Astrocyte (in vitro differentiated cells and primary cell): ENCODE measurements around the gene DUS1L. TPM values are rescaled to one million over a fixed set of nuclear protein-coding genes. Genes with fewer than 3 reads are reported as not detected.

Experiments
- DNase-seq: peaks from one replicate; pipeline ENCODE4 v3.0.0-alpha.2; 2010; ENCODE audit warnings: low read depth
- FAIRE-seq: peaks from 2 replicates; lab custom pipeline; 2011; peaks lifted over from hg19 to GRCh38; lab: Jason Lieb, UNC
- H2AFZ ChIP-seq: 2 replicates; pipeline ENCODE4 v1.6.0; 2012; ENCODE audit warnings: low read depth, low read length, inconsistent platforms
- H3K27ac ChIP-seq: 2 replicates; pipeline ENCODE4 v1.5.1; 2011; ENCODE audit warnings: low read depth, low read length, inconsistent platforms
- H3K27me3 ChIP-seq: 2 replicates; pipeline ENCODE4 v1.6.0; 2011; ENCODE audit warnings: low read length, inconsistent platforms; ENCODE audit not compliant: insufficient read depth
- H3K36me3 ChIP-seq: 2 replicates; pipeline ENCODE4 v1.5.1; 2011; ENCODE audit warnings: low read length, inconsistent platforms; ENCODE audit not compliant: insufficient read depth
- H3K4me1 ChIP-seq: 2 replicates; pipeline ENCODE4 v1.5.1; 2011; ENCODE audit warnings: low read length, inconsistent platforms; ENCODE audit not compliant: insufficient read depth
- H3K4me2 ChIP-seq: 2 replicates; pipeline ENCODE4 v1.6.0; 2012; ENCODE audit warnings: low read length, inconsistent platforms
- H3K4me3 ChIP-seq: 2 replicates; pipeline ENCODE4 v1.5.1; 2011; ENCODE audit warnings: low read depth, mild to moderate bottlenecking, low read length, inconsistent platforms; ENCODE audit not compliant: insufficient read depth
- H3K79me2 ChIP-seq: 2 replicates; pipeline ENCODE4 v1.6.0; 2012; ENCODE audit warnings: mild to moderate bottlenecking, low read length, inconsistent platforms; ENCODE audit not compliant: insufficient read depth
- H3K9ac ChIP-seq: 2 replicates; pipeline ENCODE4 v1.6.0; 2012; ENCODE audit warnings: mild to moderate bottlenecking, low read length, inconsistent platforms
- H3K9me3 ChIP-seq: 2 replicates; pipeline ENCODE4 v1.5.1; 2012; ENCODE audit warnings: low read depth, mild to moderate bottlenecking, low read length, inconsistent platforms; ENCODE audit not compliant: insufficient read depth
- H4K20me1 ChIP-seq: 2 replicates; pipeline ENCODE4 v1.6.0; 2012; ENCODE audit warnings: low read length, inconsistent platforms; ENCODE audit not compliant: insufficient read depth
- H3K27ac Mint-ChIP-seq: one replicate; pipeline ENCODE4 v1.8.0; 2021; ENCODE audit warnings: mild to moderate bottlenecking, mixed read lengths; ENCODE audit not compliant: unreplicated experiment
- H3K27me3 Mint-ChIP-seq: one replicate; pipeline ENCODE4 v1.8.0; 2021; ENCODE audit warnings: low read depth, mixed read lengths; ENCODE audit not compliant: unreplicated experiment
- H3K36me3 Mint-ChIP-seq: one replicate; pipeline ENCODE4 v1.8.0; 2021; ENCODE audit warnings: low read depth, mixed read lengths; ENCODE audit not compliant: unreplicated experiment
- H3K4me1 Mint-ChIP-seq: one replicate; pipeline ENCODE4 v1.8.0; 2021; ENCODE audit warnings: low read depth, mixed read lengths; ENCODE audit not compliant: unreplicated experiment
- H3K4me3 Mint-ChIP-seq: one replicate; pipeline ENCODE4 v1.8.0; 2021; ENCODE audit warnings: mild to moderate bottlenecking, moderate library complexity, mixed read lengths; ENCODE audit not compliant: unreplicated experiment
- H3K9me3 Mint-ChIP-seq: one replicate; pipeline ENCODE4 v1.8.0; 2021; ENCODE audit warnings: mild to moderate bottlenecking, mixed read lengths; ENCODE audit not compliant: unreplicated experiment
- EZH2 ChIP-seq: IDR thresholded peaks from 2 replicates; pipeline ENCODE4 v1.6.1; 2012; ENCODE audit warnings: mild to moderate bottlenecking, low read length, inconsistent platforms; ENCODE audit not compliant: insufficient read depth
- total RNA-seq: library from RNA; stranded (reverse); gene quantifications from 2 replicates; pipeline ENCODE4 v1.2.1, GENCODE V29; 2021
- TF ChIP-seq, protein P1 (sequence below): IDR thresholded peaks from 2 replicates; pipeline ENCODE4 v1.5.1; 2011; ENCODE audit warnings: low read depth, mild to moderate bottlenecking, inconsistent platforms, low read length, moderate library complexity; ENCODE audit not compliant: insufficient read depth

Gene DUS1L
- total RNA-seq, 1 donor from 2014 or later = 55.1 TPM

DNA sequence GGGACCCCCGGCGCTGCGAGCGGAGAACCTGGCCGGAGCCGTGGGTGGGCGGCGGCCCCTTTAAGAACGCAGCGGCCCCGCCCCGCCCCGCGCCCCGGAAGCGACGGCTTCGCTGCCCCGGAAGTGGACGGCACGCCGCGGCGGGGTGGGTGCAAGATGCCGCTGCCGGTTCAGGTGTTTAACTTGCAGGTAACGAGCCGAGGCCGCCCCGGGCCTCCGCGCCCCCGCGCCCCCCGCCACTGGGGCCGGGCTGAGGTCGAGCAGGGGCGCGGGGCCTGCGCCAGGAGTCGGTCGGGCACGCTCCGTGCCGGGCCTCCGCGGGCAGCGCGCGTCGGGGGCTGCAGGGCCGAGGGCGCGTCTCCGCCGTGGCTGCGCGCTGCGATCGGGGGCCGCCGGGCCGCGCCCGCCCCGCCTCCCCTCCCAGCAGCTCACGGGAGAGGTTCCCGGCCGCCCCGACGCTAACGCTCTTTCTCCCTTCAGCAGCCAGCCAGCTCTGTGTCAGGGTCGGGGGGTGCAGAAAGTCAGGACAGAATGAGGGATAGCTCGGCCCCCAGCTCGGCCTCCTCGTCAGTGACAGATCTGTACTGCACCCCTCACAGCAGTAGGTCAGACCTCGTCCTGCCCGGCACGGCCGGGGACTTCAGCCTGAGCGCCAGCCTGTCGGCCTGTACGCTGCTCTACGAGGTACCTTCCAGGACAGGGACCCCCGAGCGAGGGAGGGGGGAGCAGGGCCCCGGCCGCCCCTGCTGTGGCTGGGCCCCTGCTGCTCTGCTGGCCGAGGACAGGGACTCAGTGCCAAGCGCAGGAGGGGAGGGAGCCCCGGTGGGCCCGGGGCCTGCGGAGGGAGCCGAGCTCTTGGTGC is 13.6 kb downstream of the DUS1L start, which contains the start of the genes GPS1 and RFNG:
TSS of gene GPS1 (plus strand) at position 123 of the 862 bp plus-strand sequence. CDS start at position 157, 34 bp downstream.
TSS of gene RFNG (minus strand) at position 36 of the 862 bp plus-strand sequence. CDS start 45 bp downstream, outside the sequence.
- Histone ChIP-seq H3K36me3 (no peaks in the 10 kb centered on the region), H2AFZ (peak within 1 kb of the TSS; percentile 56), H4K20me1 (peaks cover 25% of the 10 kb centered on the region), H3K4me2 (peak within 1 kb of the TSS; percentile 99), H3K4me1 (peaks cover 17% of the 10 kb centered on the region), H3K9me3 (no peaks in the 10 kb centered on the region), H3K27me3 (no peaks in the 10 kb centered on the region), H3K27ac (peak within 1 kb of the TSS; percentile 19), H3K9ac (peak within 1 kb of the TSS; percentile 89), H3K79me2 (peaks cover 43% of the 10 kb centered on the region), H3K4me3 (peak within 1 kb of the TSS; percentile 81)
- H3K9me3 Mint-ChIP-seq = no peaks in the 10 kb centered on the region
- DNase-seq (peak; percentile 22), FAIRE-seq (no peak)
- H3K4me3 Mint-ChIP-seq = peak within 1 kb of the TSS; percentile 89
- H3K27me3 Mint-ChIP-seq = no peaks in the 10 kb centered on the region
- peak within 1 kb of the TSS; percentile 84 for H3K27ac Mint-ChIP-seq
- TF ChIP-seq EZH2 = no peak
- TF ChIP-seq, protein P1, sequence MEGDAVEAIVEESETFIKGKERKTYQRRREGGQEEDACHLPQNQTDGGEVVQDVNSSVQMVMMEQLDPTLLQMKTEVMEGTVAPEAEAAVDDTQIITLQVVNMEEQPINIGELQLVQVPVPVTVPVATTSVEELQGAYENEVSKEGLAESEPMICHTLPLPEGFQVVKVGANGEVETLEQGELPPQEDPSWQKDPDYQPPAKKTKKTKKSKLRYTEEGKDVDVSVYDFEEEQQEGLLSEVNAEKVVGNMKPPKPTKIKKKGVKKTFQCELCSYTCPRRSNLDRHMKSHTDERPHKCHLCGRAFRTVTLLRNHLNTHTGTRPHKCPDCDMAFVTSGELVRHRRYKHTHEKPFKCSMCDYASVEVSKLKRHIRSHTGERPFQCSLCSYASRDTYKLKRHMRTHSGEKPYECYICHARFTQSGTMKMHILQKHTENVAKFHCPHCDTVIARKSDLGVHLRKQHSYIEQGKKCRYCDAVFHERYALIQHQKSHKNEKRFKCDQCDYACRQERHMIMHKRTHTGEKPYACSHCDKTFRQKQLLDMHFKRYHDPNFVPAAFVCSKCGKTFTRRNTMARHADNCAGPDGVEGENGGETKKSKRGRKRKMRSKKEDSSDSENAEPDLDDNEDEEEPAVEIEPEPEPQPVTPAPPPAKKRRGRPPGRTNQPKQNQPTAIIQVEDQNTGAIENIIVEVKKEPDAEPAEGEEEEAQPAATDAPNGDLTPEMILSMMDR = no peak
- peaks cover 5% of the 10 kb centered on the region for H3K4me1 Mint-ChIP-seq
- peaks cover 6% of the 10 kb centered on the region for H3K36me3 Mint-ChIP-seq

DNA sequence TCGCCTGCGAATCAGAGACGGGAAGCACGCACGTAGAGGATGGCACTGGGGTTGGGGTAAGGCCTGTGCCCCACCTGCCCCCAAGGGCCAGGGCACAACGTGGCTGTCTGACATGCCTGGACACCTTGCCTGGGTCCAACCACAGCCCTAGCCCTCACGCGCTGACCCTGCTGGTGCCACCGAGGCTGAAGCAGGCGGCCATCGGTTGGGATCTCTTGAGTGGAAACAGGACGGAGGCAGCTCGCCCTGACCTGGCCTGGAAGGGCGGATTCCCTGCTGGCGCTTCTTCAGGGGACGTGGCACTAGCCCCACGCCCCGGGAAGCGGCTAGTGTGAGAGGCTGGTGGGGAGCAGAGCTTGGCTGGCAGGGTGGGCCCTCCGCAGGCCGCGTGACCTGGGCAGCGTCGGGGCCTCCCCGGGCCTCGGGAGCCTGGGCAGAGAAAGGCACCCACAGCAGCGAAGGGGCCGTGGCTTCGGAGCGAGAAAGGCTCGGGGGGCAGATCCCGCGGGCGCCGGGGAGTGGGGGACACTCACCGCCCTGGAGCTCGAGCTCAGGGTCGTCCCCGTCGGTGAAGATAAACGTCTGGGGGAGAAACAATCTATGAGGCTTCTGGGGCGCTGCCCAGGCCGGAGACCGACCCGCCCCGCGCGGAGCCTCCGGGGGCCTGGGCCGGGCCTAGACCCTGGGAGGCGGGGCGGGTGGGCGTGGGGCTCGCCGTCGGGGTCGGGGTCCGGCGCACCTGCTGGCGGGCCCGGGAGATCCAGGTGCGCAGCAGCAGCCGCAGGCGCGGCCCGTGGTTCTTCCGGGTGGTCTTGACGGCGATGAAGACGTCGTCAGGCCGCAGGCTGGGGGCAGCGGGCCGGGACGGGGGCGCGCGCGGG is 14.6 kb downstream of the DUS1L start:
- H3K4me1 Mint-ChIP-seq = peaks cover 5% of the 10 kb centered on the region
- H3K36me3 Mint-ChIP-seq = peaks cover 10% of the 10 kb centered on the region
- no peaks in the 10 kb centered on the region for H3K36me3 ChIP-seq
- DNase-seq (no peak), FAIRE-seq (no peak)
- no peaks in the 10 kb centered on the region for H3K9me3 ChIP-seq
- peak overlapping the region; percentile 99 for H3K4me2 ChIP-seq
- H3K4me3 ChIP-seq = peak overlapping the region; percentile 62
- H3K4me1 ChIP-seq = peaks cover 17% of the 10 kb centered on the region
- no peaks in the 10 kb centered on the region for H3K27me3 ChIP-seq
- peak overlapping the region; percentile 89 for H3K9ac ChIP-seq
- peaks cover 20% of the 10 kb centered on the region for H4K20me1 ChIP-seq
- H3K27ac ChIP-seq = no peak overlapping the region
- H3K27me3 Mint-ChIP-seq = no peaks in the 10 kb centered on the region
- H3K79me2 ChIP-seq = peaks cover 43% of the 10 kb centered on the region
- peak overlapping the region; percentile 88 for H3K4me3 Mint-ChIP-seq
- H3K9me3 Mint-ChIP-seq = no peaks in the 10 kb centered on the region
- TF ChIP-seq, protein P1 = no peak
- TF ChIP-seq EZH2 = no peak
- peak overlapping the region; percentile 56 for H2AFZ ChIP-seq
- peak overlapping the region; percentile 47 for H3K27ac Mint-ChIP-seq
